Measurements from ENCODE around the gene CELA3A.
A peak's percentile ranks its signal among the peaks of the same experiment; 100 is the strongest.

CELA3A gene

GRCh38 chr1:22048351-22049192, 47.1 kb downstream of the CELA3A start:
- Histone ChIP-seq H4K91ac (ENCODE audit: low read length) (peak overlapping the region; percentile 11), H3K79me1 (replicated peaks; ENCODE audit: low read length, poor library complexity, severe bottlenecking) (no peaks in the 10 kb centered on the region), H2BK12ac (ENCODE audit: low read length in 2 of 2) (no peak overlapping the region), H2BK15ac (ENCODE audit: low read depth, poor library complexity, severe bottlenecking) (no peak overlapping the region), H3K4me1 (ENCODE audit: control insufficient read depth, insufficient read depth, low read depth, low read length) (peaks cover 12% of the 10 kb centered on the region), H3K14ac (ENCODE audit: low read length in 2 of 2) (no peak overlapping the region), H4K8ac (ENCODE audit: low read length) (peak overlapping the region; percentile 51), H3K4ac (ENCODE audit: low read depth in 1 of 2, low read length in 2 of 2) (no peak overlapping the region), H3K27me3 (ENCODE audit: control insufficient read depth in 1 of 2, insufficient read depth in 1 of 2, low read length in 2 of 2) (no peaks in the 10 kb centered on the region), H3K36me3 (ENCODE audit: control insufficient read depth in 1 of 2, insufficient read depth in 2 of 2, low read depth in 1 of 2, low read length in 2 of 2) (no peaks in the 10 kb centered on the region), H3K27ac (ENCODE audit: low read length, poor library complexity, severe bottlenecking) (no peak overlapping the region), H2AFZ (ENCODE audit: low read depth, low read length) (peak overlapping the region; percentile 19), H3K4me2 (ENCODE audit: low read length, poor library complexity, severe bottlenecking) (no peak overlapping the region), H3K9me3 (ENCODE audit: control insufficient read depth, low read length) (no peaks in the 10 kb centered on the region), H3K9ac (ENCODE audit: low read length) (peak overlapping the region; percentile 30), H3K18ac (ENCODE audit: low read depth in 1 of 2, low read length in 2 of 2) (no peak overlapping the region), H3K4me3 (ENCODE audit: insufficient read depth in 1 of 2, low read depth in 1 of 2, low read length in 2 of 2) (no peak overlapping the region), H2AK5ac (ENCODE audit: low read length, severe bottlenecking) (no peak overlapping the region), H2BK120ac (ENCODE audit: low read depth, low read length) (no peak overlapping the region), H2BK5ac (ENCODE audit: low read depth, low read length, poor library complexity, severe bottlenecking) (no peak overlapping the region), H3K23ac (ENCODE audit: low read length in 2 of 2) (no peak overlapping the region)
- 92% methylated on average over 7 of the region's 8 CpGs for WGBS
- peak; percentile 40 for DNase-seq

DNA sequence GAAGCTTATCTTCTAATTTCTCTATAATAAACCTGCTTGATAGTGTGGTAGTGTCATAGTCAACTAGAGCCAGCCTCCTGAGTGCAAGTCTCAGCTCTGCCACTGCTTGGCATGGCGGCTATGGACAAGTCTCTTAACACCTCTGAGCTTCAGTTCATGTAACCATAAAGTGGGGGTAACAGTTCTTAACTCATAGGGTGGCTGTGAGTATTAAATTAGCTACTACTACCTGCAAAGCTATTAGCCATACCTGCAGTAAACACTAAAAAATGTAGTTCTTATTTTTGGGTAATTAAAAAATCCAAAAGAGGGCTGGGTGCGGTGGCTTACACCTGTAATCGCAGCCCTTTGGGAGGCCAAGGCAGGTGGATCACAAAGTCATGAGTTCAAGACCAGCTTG, 48.9 kb downstream of the CELA3A start:
- Histone ChIP-seq H3K4me1 (ENCODE audit: control insufficient read depth, insufficient read depth, low read depth, low read length) (peaks cover 7% of the 10 kb centered on the region), H4K8ac (ENCODE audit: low read length) (no peak overlapping the region), H3K27ac (ENCODE audit: low read length, poor library complexity, severe bottlenecking) (no peak overlapping the region), H3K23ac (ENCODE audit: low read length in 2 of 2) (no peak overlapping the region), H3K4me3 (ENCODE audit: insufficient read depth in 1 of 2, low read depth in 1 of 2, low read length in 2 of 2) (no peak overlapping the region), H4K91ac (ENCODE audit: low read length) (no peak overlapping the region), H3K9ac (ENCODE audit: low read length) (no peak overlapping the region), H2AFZ (ENCODE audit: low read depth, low read length) (no peak overlapping the region), H3K9me3 (ENCODE audit: control insufficient read depth, low read length) (no peaks in the 10 kb centered on the region), H2BK120ac (ENCODE audit: low read depth, low read length) (no peak overlapping the region), H3K14ac (ENCODE audit: low read length in 2 of 2) (no peak overlapping the region), H2BK15ac (ENCODE audit: low read depth, poor library complexity, severe bottlenecking) (no peak overlapping the region), H2AK5ac (ENCODE audit: low read length, severe bottlenecking) (no peak overlapping the region), H3K4me2 (ENCODE audit: low read length, poor library complexity, severe bottlenecking) (no peak overlapping the region), H3K79me1 (replicated peaks; ENCODE audit: low read length, poor library complexity, severe bottlenecking) (no peaks in the 10 kb centered on the region), H3K4ac (ENCODE audit: low read depth in 1 of 2, low read length in 2 of 2) (no peak overlapping the region), H2BK5ac (ENCODE audit: low read depth, low read length, poor library complexity, severe bottlenecking) (no peak overlapping the region), H3K36me3 (ENCODE audit: control insufficient read depth in 1 of 2, insufficient read depth in 2 of 2, low read depth in 1 of 2, low read length in 2 of 2) (peaks cover 2 to 4% of the 10 kb centered on the region in 2 experiments), H2BK12ac (ENCODE audit: low read length in 2 of 2) (no peak overlapping the region), H3K18ac (ENCODE audit: low read depth in 1 of 2, low read length in 2 of 2) (no peak overlapping the region), H3K27me3 (ENCODE audit: control insufficient read depth in 1 of 2, insufficient read depth in 1 of 2, low read length in 2 of 2) (no peaks in the 10 kb centered on the region)
- DNase-seq = no peak
- 95% methylated on average over 3 of the region's 3 CpGs for WGBS

DNA sequence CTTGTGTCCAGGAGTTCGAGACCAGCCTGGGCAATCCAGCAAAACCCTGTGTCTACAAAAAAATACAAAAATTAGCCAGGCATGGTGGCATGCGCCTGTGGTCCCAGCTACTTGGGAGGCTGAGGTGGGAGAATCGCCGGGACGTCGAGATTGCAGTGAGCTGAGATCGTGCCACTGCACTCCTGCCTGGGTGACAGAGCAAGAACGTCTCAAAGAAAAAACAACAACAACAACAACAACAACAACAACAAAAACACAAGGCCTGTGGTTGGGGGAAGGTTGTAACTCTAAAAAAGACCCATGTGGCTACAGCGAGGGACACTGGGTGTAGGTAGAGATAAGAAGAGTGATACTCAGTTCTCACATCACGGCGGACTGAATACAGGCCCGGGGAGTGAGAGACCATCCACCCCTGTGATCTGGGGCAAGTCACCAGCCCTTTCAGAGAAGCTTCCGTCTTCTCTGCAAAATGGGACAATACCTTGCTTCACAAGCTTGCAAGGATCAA, 50.2 kb downstream of the CELA3A start:
- Histone ChIP-seq H4K8ac (ENCODE audit: low read length) (no peak overlapping the region), H3K4me2 (ENCODE audit: low read length, poor library complexity, severe bottlenecking) (no peak overlapping the region), H4K91ac (ENCODE audit: low read length) (no peak overlapping the region), H2BK120ac (ENCODE audit: low read depth, low read length) (no peak overlapping the region), H3K36me3 (ENCODE audit: control insufficient read depth in 1 of 2, insufficient read depth in 2 of 2, low read depth in 1 of 2, low read length in 2 of 2) (peaks cover 2 to 10% of the 10 kb centered on the region in 2 experiments), H3K23ac (ENCODE audit: low read length in 2 of 2) (no peak overlapping the region), H2AK5ac (ENCODE audit: low read length, severe bottlenecking) (no peak overlapping the region), H3K4ac (ENCODE audit: low read depth in 1 of 2, low read length in 2 of 2) (peak overlapping the region in 1 of 2 experiments; percentile 70), H3K4me3 (ENCODE audit: insufficient read depth in 1 of 2, low read depth in 1 of 2, low read length in 2 of 2) (peak overlapping the region in 1 of 2 experiments; percentile 80), H3K18ac (ENCODE audit: low read depth in 1 of 2, low read length in 2 of 2) (no peak overlapping the region), H2AFZ (ENCODE audit: low read depth, low read length) (no peak overlapping the region), H3K4me1 (ENCODE audit: control insufficient read depth, insufficient read depth, low read depth, low read length) (peaks cover 10% of the 10 kb centered on the region), H3K14ac (ENCODE audit: low read length in 2 of 2) (no peak overlapping the region), H2BK12ac (ENCODE audit: low read length in 2 of 2) (no peak overlapping the region), H3K9ac (ENCODE audit: low read length) (peak overlapping the region; percentile 99), H3K27ac (ENCODE audit: low read length, poor library complexity, severe bottlenecking) (no peak overlapping the region), H2BK15ac (ENCODE audit: low read depth, poor library complexity, severe bottlenecking) (no peak overlapping the region), H3K79me1 (replicated peaks; ENCODE audit: low read length, poor library complexity, severe bottlenecking) (no peaks in the 10 kb centered on the region), H3K9me3 (ENCODE audit: control insufficient read depth, low read length) (no peaks in the 10 kb centered on the region), H3K27me3 (ENCODE audit: control insufficient read depth in 1 of 2, insufficient read depth in 1 of 2, low read length in 2 of 2) (no peaks in the 10 kb centered on the region), H2BK5ac (ENCODE audit: low read depth, low read length, poor library complexity, severe bottlenecking) (no peak overlapping the region)
- WGBS = over 99% methylated on average over 7 of the region's 13 CpGs
- DNase-seq = no peak

Measured in mesenchymal stem cell (in vitro differentiated cells and primary cell).